ENCODE results near the gene ZDHHC3.
A peak's percentile ranks its signal among the peaks of the same experiment; 100 is the strongest.

The ZDHHC3 gene

GRCh38 chr3:44924457-44925084 lies 51.4 kb downstream of the ZDHHC3 start:
- no peak for DNase-seq

- DNase-seq, result no peak
Measured at GRCh38 chr3:44923632-44924456, 52.1 kb downstream of the ZDHHC3 start.

- DNase-seq, result no peak
Measured at GRCh38 chr3:44920081-44920480, 55.9 kb downstream of the ZDHHC3 start.

GRCh38 chr3:44918581-44918980 lies 57.4 kb downstream of the ZDHHC3 start:
- no peak for DNase-seq

- no peak for DNase-seq
Measured at GRCh38 chr3:44918087-44918486, 57.9 kb downstream of the ZDHHC3 start.

GRCh38 chr3:44915702-44916438 lies 60.1 kb downstream of the ZDHHC3 start:
- no peak for DNase-seq

- no peak for DNase-seq
Measured at GRCh38 chr3:44914936-44915335, 61.0 kb downstream of the ZDHHC3 start.

- peak; percentile 22 for DNase-seq
Measured at GRCh38 chr3:44913868-44914468, 62.0 kb downstream of the ZDHHC3 start.

GRCh38 chr3:44910693-44911092 lies 65.3 kb downstream of the ZDHHC3 start:
- no peak for DNase-seq

- DNase-seq, result no peak
Measured at GRCh38 chr3:44909063-44909462, 66.9 kb downstream of the ZDHHC3 start.

- DNase-seq, result no peak
Measured at GRCh38 chr3:44907612-44908011, 68.4 kb downstream of the ZDHHC3 start.

- DNase-seq, result no peak
Measured at GRCh38 chr3:44906997-44907396, 69.0 kb downstream of the ZDHHC3 start.

GRCh38 chr3:44905446-44906157 lies 70.4 kb downstream of the ZDHHC3 start:
- DNase-seq, result no peak

- no peak for DNase-seq
Measured at GRCh38 chr3:44903751-44904150, 72.2 kb downstream of the ZDHHC3 start.

- DNase-seq, result no peak
Measured at GRCh38 chr3:44903314-44903713, 72.7 kb downstream of the ZDHHC3 start.

GRCh38 chr3:44902628-44903027 lies 73.3 kb downstream of the ZDHHC3 start:
- no peak for DNase-seq

GRCh38 chr3:44899683-44900367 lies 76.1 kb downstream of the ZDHHC3 start:
- DNase-seq, result no peak

GRCh38 chr3:44896440-44896839 lies 79.5 kb downstream of the ZDHHC3 start:
- DNase-seq, result no peak

- DNase-seq, result no peak
Measured at GRCh38 chr3:44894485-44894884, 81.5 kb downstream of the ZDHHC3 start.

GRCh38 chr3:44893097-44893496 lies 82.9 kb downstream of the ZDHHC3 start:
- no peak for DNase-seq

- DNase-seq, result no peak
Measured at GRCh38 chr3:44892689-44893088, 83.3 kb downstream of the ZDHHC3 start.

GRCh38 chr3:44890852-44891251 lies 85.1 kb downstream of the ZDHHC3 start:
- DNase-seq, result no peak
